ENCODE results near the gene SLC35A3.

The SLC35A3 gene

DNA sequence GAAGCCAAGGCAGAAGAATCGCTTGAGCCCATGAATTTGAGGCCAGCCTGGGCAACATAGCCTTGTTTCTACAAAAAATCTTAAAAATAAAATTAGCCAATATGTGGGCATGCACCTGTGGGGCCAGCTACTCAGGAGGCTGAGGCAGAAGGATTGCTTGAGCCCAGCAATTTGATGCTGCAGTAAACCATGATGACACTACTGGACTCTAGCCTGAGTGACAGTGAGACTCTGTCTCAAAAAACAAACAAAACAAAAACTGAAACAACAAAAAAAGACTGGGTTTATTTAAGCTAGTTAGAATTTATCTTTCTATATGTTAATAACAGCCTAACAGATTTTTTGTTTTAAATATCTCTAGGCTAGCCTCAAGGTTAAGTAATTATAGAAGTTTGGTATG is 57.4 kb downstream of the SLC35A3 start:
- H3K9me3 Mint-ChIP-seq: no peaks in the 10 kb centered on the region
- no peak overlapping the region for H3K4me3 Mint-ChIP-seq
- TF ChIP-seq, protein P1, sequence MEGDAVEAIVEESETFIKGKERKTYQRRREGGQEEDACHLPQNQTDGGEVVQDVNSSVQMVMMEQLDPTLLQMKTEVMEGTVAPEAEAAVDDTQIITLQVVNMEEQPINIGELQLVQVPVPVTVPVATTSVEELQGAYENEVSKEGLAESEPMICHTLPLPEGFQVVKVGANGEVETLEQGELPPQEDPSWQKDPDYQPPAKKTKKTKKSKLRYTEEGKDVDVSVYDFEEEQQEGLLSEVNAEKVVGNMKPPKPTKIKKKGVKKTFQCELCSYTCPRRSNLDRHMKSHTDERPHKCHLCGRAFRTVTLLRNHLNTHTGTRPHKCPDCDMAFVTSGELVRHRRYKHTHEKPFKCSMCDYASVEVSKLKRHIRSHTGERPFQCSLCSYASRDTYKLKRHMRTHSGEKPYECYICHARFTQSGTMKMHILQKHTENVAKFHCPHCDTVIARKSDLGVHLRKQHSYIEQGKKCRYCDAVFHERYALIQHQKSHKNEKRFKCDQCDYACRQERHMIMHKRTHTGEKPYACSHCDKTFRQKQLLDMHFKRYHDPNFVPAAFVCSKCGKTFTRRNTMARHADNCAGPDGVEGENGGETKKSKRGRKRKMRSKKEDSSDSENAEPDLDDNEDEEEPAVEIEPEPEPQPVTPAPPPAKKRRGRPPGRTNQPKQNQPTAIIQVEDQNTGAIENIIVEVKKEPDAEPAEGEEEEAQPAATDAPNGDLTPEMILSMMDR (IDR thresholded peaks at IDR 0.05; ENCODE audit: unreplicated experiment in 3 of 3): no peak
- H3K27me3 Mint-ChIP-seq (ENCODE audit: low read depth): no peaks in the 10 kb centered on the region
- H3K36me3 Mint-ChIP-seq (ENCODE audit: low read depth): no peaks in the 10 kb centered on the region
- no peaks in the 10 kb centered on the region for H3K4me1 Mint-ChIP-seq
- no peak overlapping the region for H3K27ac Mint-ChIP-seq

DNA sequence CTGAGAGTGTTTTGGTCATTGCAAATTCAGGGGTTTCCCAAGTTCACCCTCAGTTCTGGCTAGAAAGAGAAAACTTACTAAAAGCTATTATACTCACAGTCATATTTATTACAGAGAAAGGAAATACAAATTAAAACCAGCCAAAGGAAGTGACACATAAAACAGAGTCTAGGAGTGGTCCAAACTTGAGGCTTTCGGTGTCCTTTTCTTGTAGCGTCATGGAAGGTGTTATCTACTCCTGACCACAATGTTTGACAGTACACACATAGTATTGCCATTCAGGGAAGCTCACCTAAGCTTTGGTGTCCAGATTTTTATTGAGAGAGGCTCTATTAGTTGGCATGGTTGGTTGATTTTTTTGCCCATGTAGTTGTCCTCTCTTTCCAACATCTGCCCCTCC is 59.0 kb downstream of the SLC35A3 start:
- H3K27me3 Mint-ChIP-seq (ENCODE audit: low read depth): no peaks in the 10 kb centered on the region
- H3K36me3 Mint-ChIP-seq (ENCODE audit: low read depth): no peaks in the 10 kb centered on the region
- H3K4me1 Mint-ChIP-seq: no peaks in the 10 kb centered on the region

DNA sequence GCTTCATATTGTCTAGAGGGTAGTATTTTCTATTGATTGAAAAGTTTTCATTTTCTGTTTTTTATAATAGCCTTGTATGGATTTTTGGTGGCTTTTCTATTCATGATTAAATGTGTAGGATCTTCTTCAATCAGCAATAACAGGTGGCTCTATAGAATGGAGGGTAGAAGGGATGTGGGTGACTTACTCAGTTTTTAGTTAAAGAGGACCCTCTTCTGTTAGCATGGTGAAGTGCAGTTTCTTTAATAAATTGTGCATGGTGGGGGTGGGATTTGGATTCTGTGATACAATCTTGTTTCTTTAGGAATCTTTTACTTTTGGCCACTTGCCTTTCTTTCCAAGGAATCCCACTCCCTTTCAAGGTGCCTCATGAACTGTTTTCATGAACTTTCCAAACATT is 64.7 kb downstream of the SLC35A3 start:
- Mint-ChIP-seq H3K4me1 (peaks cover 36% of the 10 kb centered on the region), H3K27me3 (ENCODE audit: low read depth) (no peaks in the 10 kb centered on the region), H3K36me3 (ENCODE audit: low read depth) (no peaks in the 10 kb centered on the region), H3K9me3 (no peaks in the 10 kb centered on the region), H3K4me3 (peak overlapping the region; percentile 40 to 61 (median 49)), H3K27ac (peak overlapping the region; percentile 25 to 47 (median 46))
- TF ChIP-seq, protein P1 (IDR thresholded peaks at IDR 0.05; ENCODE audit: unreplicated experiment in 3 of 3): peak in 2 of 3 experiments; percentile 22 to 39

More for the DNA sequence above, 59.0 kb downstream of the SLC35A3 start:
- H3K4me3 Mint-ChIP-seq: no peak overlapping the region
- TF ChIP-seq, protein P1 (IDR thresholded peaks at IDR 0.05; ENCODE audit: unreplicated experiment in 3 of 3): no peak
- no peaks in the 10 kb centered on the region for H3K9me3 Mint-ChIP-seq
- no peak overlapping the region for H3K27ac Mint-ChIP-seq

DNA sequence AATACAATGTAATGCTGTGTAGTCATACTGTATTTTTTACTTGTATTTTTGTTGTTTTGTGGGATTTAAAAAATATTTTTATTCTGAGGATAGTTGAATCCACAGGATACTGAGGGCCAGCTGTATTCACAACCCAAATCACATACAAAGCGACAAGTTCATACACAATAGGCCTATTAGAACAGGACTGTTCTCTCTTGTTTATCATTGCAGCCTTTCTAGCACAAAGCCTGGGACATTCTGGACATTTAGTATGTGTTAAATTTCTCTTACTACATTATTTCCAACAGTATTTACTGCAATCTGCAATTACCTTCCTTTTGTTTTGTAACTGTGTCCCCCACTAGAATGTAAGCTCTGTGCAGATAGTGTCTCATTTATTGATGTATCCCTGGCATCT is 65.4 kb downstream of the SLC35A3 start:
- no peaks in the 10 kb centered on the region for H3K27me3 Mint-ChIP-seq (ENCODE audit: low read depth)
- TF ChIP-seq, protein P1 (IDR thresholded peaks at IDR 0.05; ENCODE audit: unreplicated experiment in 3 of 3): no peak
- H3K36me3 Mint-ChIP-seq (ENCODE audit: low read depth): no peaks in the 10 kb centered on the region
- peaks cover 43% of the 10 kb centered on the region for H3K4me1 Mint-ChIP-seq
- H3K27ac Mint-ChIP-seq: peak overlapping the region; percentile 46 to 50 (median 47)
- H3K9me3 Mint-ChIP-seq: no peaks in the 10 kb centered on the region
- peak overlapping the region in 2 of 3 experiments; percentile 78 to 85 for H3K4me3 Mint-ChIP-seq

DNA sequence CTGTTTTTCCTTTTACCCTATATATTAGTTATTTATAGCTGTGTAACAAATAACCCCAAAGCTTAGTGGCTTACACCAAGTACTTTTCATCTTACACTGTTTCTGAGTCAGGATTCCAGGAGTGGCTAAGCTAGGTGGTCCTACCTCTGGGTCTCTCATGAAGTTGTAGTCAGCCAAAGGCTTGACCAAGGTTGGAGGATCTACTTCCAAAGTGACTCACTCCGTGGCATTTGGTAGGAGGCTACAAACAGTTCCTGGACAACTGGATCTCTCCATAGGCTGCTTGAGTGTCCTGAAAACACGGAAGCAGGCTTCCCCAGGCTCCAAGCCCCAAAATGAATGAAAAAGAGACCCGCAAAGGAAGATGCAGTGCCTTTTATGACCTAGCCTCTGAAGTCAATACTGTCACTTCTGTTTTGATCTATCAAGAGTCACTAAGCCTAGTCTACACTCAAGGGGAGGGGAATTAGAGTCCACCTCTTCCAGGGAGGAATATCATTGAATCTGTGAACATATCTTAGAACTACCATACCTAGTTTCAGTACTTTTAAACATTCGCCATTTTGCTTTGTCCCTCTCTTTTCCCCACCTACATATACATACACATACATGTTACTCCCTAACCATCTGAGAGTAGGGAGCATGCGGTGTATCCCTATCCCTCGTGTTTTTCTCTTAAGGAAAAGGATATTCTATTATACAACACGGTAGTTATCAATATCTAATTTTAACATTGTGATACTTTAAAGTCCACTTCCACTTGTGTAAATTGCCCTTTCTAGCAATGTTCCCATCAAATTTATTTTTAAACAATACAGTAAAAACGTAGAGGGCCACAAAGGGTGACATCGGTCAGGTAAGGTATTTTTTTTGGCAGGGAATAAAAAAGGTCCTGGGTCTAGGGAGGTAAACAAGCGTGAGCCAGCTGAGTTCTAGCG is 67.2 kb downstream of the SLC35A3 start:
- H3K36me3 Mint-ChIP-seq (ENCODE audit: low read depth): peaks cover 3% of the 10 kb centered on the region
- no peaks in the 10 kb centered on the region for H3K9me3 Mint-ChIP-seq
- H3K4me3 Mint-ChIP-seq: peak overlapping the region; percentile 95 to 100 (median 99)
- peaks cover 52% of the 10 kb centered on the region for H3K4me1 Mint-ChIP-seq
- TF ChIP-seq, protein P1 (IDR thresholded peaks at IDR 0.05; ENCODE audit: unreplicated experiment in 3 of 3): no peak
- H3K27ac Mint-ChIP-seq: peak overlapping the region; percentile 99 to 100 (median 100)
- no peaks in the 10 kb centered on the region for H3K27me3 Mint-ChIP-seq (ENCODE audit: low read depth)

DNA sequence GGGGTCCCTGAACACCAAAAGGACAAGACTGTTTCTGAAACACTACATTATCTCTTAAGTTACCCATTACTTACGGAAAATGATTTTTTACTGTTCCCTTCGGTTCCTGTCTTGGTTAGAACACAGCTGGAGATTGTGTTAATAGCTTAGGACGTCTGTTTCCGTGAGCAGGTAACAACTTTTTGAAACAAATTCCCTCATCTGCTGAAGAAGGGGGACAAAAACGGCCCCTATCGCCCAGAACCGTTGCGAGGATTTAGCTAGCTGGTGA is 67.8 kb downstream of the SLC35A3 start:
- peaks cover 3% of the 10 kb centered on the region for H3K36me3 Mint-ChIP-seq (ENCODE audit: low read depth)
- TF ChIP-seq, protein P1 (IDR thresholded peaks at IDR 0.05; ENCODE audit: unreplicated experiment in 3 of 3): no peak
- no peaks in the 10 kb centered on the region for H3K27me3 Mint-ChIP-seq (ENCODE audit: low read depth)
- H3K27ac Mint-ChIP-seq: peak overlapping the region; percentile 99 to 100 (median 100)
- H3K4me3 Mint-ChIP-seq: peak overlapping the region; percentile 95 to 100 (median 99)
- H3K4me1 Mint-ChIP-seq: peaks cover 55% of the 10 kb centered on the region
- no peaks in the 10 kb centered on the region for H3K9me3 Mint-ChIP-seq
